ENCODE data around the gene NOXRED1.
"Not testable (repeated sequence)": the region's sequence is repeated elsewhere in the genome, so short reads cannot be mapped to it uniquely, and the experiment has no call there.

NOXRED1 gene

DNA sequence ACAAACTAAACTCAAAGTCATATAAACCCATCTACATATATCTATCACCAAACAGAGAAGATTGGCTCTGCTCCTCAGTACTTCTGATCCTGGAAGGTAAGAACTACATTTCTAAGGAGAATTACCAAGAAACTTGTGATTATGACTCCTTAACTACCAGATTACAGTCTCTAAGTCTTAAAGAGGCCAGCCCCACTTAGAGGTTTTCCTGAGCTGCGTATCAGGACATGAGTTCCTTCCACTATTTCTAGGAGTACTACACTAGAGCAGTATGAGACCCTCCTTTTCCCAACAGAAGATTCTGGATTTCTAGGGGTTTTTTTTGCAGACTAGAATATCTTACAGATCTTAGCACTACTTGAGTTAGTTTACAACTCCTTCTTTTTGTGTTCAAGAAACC lies at the start of gene NOXRED1:
TSS of gene NOXRED1 (minus strand) at position 101 of the 400 bp plus-strand sequence. CDS start 634 bp downstream, outside the sequence.
- no peak for DNase-seq

DNA sequence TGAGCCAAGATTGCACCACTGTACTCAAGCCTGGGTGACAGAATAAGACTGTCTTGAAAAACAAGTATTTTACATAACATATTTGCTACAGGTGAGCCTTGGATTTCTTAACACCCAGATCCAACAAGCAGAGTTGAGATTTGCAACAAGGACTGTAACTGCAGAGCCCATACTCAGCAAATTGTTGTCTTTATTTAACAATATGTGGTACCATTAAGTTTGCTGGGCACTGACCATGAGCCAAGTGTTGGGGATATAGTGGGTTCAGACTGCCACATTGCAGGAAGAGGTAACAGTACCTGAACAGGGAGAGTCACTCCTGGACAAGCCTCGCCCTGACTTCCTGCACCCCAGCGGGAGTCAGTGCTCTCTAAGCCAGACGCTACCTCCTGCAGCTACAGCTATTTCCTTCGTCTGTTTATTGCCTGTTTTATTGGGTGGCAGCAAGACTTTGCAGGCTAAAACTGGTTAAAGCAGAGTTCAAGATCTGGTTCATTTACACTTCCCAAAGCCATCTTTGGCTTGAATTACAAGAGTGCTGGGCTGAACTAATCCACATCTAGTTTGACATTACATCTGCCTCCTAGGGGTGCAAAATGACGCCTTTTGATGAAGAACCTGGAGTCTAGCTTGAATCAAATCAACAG lies 47.0 kb upstream of the NOXRED1 start:
- no peak for DNase-seq

GRCh38 chr14:77469539-77469938 lies 46.2 kb upstream of the NOXRED1 start:
- DNase-seq = peak in 1 of 2 experiments; percentile 11

GRCh38 chr14:77469067-77469505 lies 45.8 kb upstream of the NOXRED1 start:
- no peak for DNase-seq

DNA sequence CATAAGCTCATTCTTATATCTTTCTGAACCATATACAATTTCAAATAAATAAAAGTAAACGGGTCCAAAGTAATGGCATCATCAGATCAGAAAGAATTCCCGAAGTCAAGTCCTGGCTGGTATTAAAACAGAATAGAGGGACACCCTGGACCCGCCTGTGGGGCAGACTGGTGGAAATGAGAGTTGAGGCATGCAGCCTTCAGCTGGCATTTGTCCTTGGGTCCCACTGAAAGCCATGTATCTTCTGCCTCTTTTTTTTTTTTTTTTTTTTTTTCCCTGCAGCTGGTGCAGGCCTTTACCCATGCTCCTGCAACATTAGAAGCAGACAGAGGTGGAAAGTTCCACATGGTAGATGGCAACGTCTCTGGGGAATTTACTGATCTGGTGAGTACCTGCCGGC lies 44.5 kb upstream of the NOXRED1 start:
- no peak for DNase-seq

- DNase-seq = peak; percentile 20 to 56
These were observed 35.9 kb upstream of the NOXRED1 start for GRCh38 chr14:77459072-77459723.

GRCh38 chr14:77458249-77458950 lies 35.1 kb upstream of the NOXRED1 start:
- peak in 1 of 2 experiments; percentile 35 for DNase-seq

- DNase-seq = peak; percentile 97 to 99
These were observed 34.4 kb upstream of the NOXRED1 start, which contains the start of the genes AHSA1 and VIPAS39 for GRCh38 chr14:77457522-77458248. TSS of gene AHSA1 (plus strand) at chr14:77458093. CDS start at chr14:77458190, 97 bp downstream. TSS of gene VIPAS39 (minus strand) at chr14:77457601. CDS start at chr14:77454102, 3,499 bp downstream.

GRCh38 chr14:77457115-77457521 lies 33.8 kb upstream of the NOXRED1 start:
- no peak for DNase-seq

- DNase-seq = no peak
These were observed 32.8 kb upstream of the NOXRED1 start for GRCh38 chr14:77455966-77456640.

DNA sequence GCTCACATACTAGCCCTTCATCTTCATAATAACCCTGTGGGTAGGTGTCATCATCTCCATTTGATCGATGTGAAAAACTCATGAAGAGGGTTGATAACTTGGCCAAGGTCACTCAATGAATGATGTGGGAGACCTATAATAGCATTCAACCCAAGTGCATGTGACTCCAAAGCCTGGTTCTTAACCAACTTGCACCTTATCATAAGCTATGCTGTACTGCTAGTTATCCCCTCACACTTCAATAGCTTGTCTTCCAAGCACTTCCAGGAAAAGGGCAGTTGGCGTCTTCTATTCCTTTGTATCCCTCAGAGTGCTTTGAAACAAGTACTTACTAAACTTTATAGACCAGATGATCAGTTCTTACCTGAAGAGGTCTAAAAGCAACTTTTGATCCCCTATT lies 18.9 kb upstream of the NOXRED1 start:
- DNase-seq = no peak

DNA sequence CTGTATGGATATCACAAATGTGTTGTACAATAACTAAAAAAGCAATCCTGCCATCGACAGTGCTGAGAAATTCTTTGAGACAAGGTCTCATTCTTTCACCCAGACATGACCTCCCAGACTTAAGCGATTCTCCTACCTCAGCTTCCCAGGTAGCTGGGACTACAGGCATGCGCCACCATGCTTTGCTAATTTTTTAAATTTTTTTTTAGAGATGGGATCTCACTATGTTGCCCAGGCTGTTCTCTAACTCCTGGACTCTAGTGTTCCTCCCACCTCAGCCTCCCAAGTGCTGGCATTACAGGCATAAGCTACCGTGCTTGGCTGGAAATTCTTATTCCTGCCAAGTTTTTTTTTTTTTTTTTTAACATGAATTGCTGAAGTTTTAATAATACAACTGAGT lies 16.5 kb upstream of the NOXRED1 start:
- DNase-seq = no peak

DNA sequence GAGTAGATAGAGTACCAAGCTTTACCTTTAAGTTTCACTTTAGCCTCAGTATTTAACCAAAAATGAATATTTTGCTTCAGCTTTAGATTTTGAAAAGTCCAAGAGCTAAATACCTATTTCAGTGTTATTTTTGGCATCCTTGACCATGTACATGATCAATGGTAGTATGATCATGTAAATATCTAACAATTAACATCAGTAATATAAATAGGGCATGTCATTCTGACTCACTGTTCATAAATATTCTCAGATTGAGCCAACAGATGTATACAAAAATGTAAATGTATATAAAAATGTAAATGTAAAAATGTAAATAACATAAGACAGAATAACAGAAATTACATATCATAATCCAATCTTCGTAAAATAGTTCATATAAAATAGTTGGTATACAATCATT lies 15.3 kb upstream of the NOXRED1 start:
- no peak for DNase-seq

GRCh38 chr14:77436042-77436441 lies 12.7 kb upstream of the NOXRED1 start:
- DNase-seq = no peak

DNA sequence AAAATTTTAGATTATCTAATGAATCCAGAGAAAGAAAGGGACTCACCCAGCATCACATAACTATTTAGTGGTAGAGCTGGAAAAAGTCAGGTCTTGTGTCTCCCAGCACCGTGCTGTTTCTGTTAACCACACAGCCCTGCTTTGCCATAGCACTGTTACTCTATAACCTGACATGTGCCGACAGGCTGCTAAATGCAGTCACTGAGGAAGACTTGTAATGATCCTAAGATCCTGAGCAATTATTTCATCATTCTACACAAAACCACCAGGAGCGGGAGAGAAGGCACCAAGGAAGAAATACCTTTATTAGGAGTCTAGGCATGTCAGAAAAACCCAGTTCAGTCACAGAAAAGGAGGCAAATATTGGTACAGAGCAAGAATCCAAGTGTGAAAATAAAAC lies 3.1 kb upstream of the NOXRED1 start:
- no peak for DNase-seq

DNA sequence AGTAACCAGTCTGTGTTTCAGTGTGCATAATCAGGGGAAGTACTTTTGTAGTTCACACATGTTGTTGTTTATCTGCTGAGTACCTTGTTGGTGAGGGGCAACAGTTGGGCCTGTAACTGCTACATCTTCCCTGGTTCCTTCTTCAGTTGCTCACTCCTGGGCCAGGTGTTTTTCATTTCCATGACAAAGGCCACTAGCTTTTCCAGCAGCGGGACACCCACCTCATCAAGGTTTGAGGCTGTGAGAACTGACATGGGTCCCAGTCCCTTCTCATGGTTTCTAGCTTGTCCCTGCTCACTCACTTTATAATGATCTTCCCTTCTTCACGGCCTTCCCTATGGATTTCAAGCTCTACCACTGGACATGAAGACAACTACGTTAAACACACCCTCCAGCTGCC lies 1.5 kb upstream of the NOXRED1 start:
- no peak for DNase-seq

DNA sequence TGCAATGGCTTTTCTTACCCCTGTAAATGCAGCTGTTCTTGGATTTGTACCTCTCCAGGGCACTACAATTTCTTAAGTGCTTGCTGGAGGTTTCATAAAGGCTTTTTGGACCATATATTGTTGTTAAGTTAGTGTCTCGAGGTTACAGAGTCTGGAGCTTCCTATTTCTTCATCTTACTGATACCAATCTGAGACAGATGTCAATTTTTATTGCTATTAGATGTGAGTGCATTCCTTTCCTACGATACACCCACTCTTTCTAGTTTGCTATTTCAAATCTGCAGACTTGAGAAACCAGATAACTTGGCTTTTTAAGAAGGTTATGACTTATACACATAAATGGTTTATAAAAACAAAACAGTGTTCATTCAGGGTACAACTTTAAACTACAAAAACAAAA lies 2.1 kb downstream of the NOXRED1 start:
- no peak for DNase-seq

- DNase-seq = no peak
These were observed 6.5 kb downstream of the NOXRED1 start for GRCh38 chr14:77416836-77417235.

DNA sequence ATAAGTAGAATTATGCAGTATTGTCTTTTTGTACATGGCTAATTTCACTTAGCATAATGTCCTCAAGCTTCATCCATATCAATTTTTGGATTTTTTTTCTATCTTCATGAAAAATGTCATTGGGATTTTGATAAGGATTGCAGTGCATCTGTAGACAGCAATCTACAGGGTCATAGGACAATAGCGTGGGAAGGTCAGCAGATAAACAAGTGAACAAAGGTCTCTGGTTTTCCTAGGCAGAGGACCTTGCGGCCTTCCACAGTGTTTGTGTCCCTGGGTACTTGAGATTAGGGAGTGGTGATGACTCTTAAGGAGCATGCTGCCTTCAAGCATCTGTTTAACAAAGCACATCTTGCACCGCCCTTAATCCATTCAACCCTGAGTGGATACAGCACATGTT lies 7.2 kb downstream of the NOXRED1 start:
- not testable (repeated sequence) for DNase-seq

DNA sequence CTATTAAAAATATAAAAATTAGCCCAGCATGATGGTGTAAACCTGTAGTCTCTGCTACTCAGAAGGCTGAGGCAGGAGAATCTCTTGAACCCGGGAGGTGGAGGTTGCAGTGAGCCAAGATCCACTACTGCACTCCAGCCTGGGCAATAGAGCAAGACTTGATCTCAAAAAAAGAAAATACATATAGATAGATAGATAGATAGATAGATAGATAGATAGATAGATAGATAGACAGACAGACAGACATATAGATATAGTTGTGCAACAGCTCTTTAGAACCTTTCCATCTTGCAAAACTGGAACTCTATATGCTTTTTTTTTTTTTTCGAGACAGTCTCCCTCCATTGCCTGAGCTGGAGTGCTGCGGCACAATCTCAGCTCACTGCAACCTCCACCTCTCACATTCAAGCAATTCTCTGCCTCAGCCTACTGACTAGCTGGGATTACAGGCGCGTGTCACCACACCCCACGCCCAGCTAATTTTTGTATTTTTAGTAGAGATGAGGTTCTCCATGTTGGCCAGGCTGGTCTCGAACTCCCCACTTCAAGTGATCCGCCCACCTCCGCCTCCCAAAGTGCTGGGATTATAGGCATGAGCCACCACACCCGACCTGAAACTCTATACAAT lies 7.8 kb downstream of the NOXRED1 start:
- not testable (repeated sequence) for DNase-seq

DNA sequence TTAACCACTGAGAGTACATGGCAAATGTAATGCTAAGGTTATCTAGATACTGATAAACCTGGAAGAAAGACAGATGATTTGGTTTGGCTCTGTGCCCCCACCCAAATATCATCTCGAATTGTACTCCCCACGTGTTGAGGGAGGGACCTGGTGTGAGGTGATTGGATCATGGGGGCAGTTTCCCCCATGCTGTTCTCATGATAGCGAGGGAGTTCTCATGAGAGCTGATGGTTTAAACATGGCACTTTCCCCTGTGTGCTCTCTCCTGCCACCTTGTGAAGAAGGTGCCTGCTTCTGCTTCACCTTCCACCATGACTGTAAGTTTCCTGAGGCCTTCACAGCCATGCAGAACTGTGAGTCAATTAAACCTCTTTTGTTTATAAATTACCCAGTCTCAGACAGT lies 14.2 kb downstream of the NOXRED1 start:
- no peak for DNase-seq

DNA sequence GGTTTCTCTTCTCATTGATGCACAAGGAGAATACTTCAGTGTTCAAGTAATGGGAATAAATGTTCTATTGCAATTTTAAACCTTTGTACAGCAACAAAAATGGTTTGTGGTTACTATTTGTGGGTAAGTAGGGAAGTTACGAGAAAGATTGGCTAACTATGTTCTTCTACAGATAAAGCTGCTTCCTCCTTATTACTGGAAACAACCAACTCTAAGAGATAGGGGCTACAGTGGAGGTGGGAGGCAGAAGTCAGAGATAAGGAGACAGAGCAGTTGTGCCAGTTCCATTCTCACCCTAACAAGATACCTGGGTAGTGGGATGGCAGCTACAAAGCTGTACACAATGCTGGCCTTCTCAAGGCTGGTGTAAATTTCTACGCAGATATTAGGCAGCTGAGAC lies 16.2 kb downstream of the NOXRED1 start:
- DNase-seq = no peak
